HG02981 (cell line): ENCODE data around the gene ALDH1L2.
A peak's percentile ranks its signal among the peaks of the same experiment; 100 is the strongest.

Experiments
- ATAC-seq: cut with Tn5 transposase; IDR thresholded peaks from one replicate; pipeline ENCODE4 v1.9.1; 2021; ENCODE audit warnings: mild to moderate bottlenecking, moderate library complexity; ENCODE audit not compliant: unreplicated experiment

ALDH1L2 gene

GRCh38 chr12:105036937-105037649 lies 47.2 kb downstream of the ALDH1L2 start:
- ATAC-seq = no peak

GRCh38 chr12:105033851-105034250 lies 50.4 kb downstream of the ALDH1L2 start:
- ATAC-seq = no peak

- no peak for ATAC-seq
Measured at GRCh38 chr12:105032703-105033357, 51.4 kb downstream of the ALDH1L2 start.

- peak; percentile 87 for ATAC-seq
Measured at GRCh38 chr12:105030820-105031807, 53.1 kb downstream of the ALDH1L2 start.

GRCh38 chr12:105026411-105026810 lies 57.8 kb downstream of the ALDH1L2 start:
- ATAC-seq = no peak

GRCh38 chr12:105025890-105026289 lies 58.4 kb downstream of the ALDH1L2 start:
- ATAC-seq = no peak

GRCh38 chr12:105024928-105025327 lies 59.3 kb downstream of the ALDH1L2 start:
- ATAC-seq = no peak

- ATAC-seq = no peak
Measured at GRCh38 chr12:105020241-105020962, 63.9 kb downstream of the ALDH1L2 start.

- no peak for ATAC-seq
Measured at GRCh38 chr12:105018776-105019175, 65.5 kb downstream of the ALDH1L2 start.

- no peak for ATAC-seq
Measured at GRCh38 chr12:105018012-105018411, 66.2 kb downstream of the ALDH1L2 start.

- ATAC-seq = no peak
Measured at GRCh38 chr12:105015543-105015942, 68.7 kb downstream of the ALDH1L2 start.

GRCh38 chr12:105014603-105015002 lies 69.7 kb downstream of the ALDH1L2 start:
- ATAC-seq = no peak

- no peak for ATAC-seq
Measured at GRCh38 chr12:105013892-105014291, 70.4 kb downstream of the ALDH1L2 start.

- no peak for ATAC-seq
Measured at GRCh38 chr12:105001476-105001875, 82.8 kb downstream of the ALDH1L2 start.

- ATAC-seq = no peak
Measured at GRCh38 chr12:104999347-104999685, 84.9 kb downstream of the ALDH1L2 start.

- no peak for ATAC-seq
Measured at GRCh38 chr12:104998423-104999346, 85.6 kb downstream of the ALDH1L2 start.

- no peak for ATAC-seq
Measured at GRCh38 chr12:104997541-104997940, 86.7 kb downstream of the ALDH1L2 start.

GRCh38 chr12:104994336-104994735 lies 89.9 kb downstream of the ALDH1L2 start:
- ATAC-seq = no peak

- ATAC-seq = no peak
Measured at GRCh38 chr12:104991565-104992128, 92.6 kb downstream of the ALDH1L2 start.
